ENCODE results near the gene TRIP12. TPM values are rescaled to one million over a fixed set of nuclear protein-coding genes. Genes with fewer than 3 reads are reported as not detected.
"Not testable (repeated sequence)": the region's sequence is repeated elsewhere in the genome, so short reads cannot be mapped to it uniquely, and the experiment has no call there.

TRIP12 gene
- total RNA-seq, 1 donor from 2014 or later: 363 TPM

GRCh38 chr2:229838729-229839128 lies 83.1 kb downstream of the TRIP12 start:
- no peak for DNase-seq (ENCODE audit: low spot score)
- H3K4me1 Mint-ChIP-seq (ENCODE audit: unreplicated experiment): no peaks in the 10 kb centered on the region
- no peaks in the 10 kb centered on the region for H3K9me3 Mint-ChIP-seq (ENCODE audit: unreplicated experiment)
- peaks cover 22% of the 10 kb centered on the region for H3K36me3 Mint-ChIP-seq (ENCODE audit: low read depth, unreplicated experiment)
- H3K27ac Mint-ChIP-seq (ENCODE audit: unreplicated experiment): no peak overlapping the region
- H3K27me3 Mint-ChIP-seq (ENCODE audit: unreplicated experiment): peaks cover 1% of the 10 kb centered on the region
- H3K4me3 Mint-ChIP-seq (ENCODE audit: unreplicated experiment): no peak overlapping the region
- no peak for TF ChIP-seq CTCF (IDR thresholded peaks at IDR 0.05; ENCODE audit: unreplicated experiment)

GRCh38 chr2:229836847-229837246 lies 85.0 kb downstream of the TRIP12 start:
- Mint-ChIP-seq H3K27ac (ENCODE audit: unreplicated experiment) (no peak overlapping the region), H3K4me3 (ENCODE audit: unreplicated experiment) (no peak overlapping the region), H3K36me3 (ENCODE audit: low read depth, unreplicated experiment) (peaks cover 22% of the 10 kb centered on the region), H3K27me3 (ENCODE audit: unreplicated experiment) (peaks cover 1% of the 10 kb centered on the region), H3K4me1 (ENCODE audit: unreplicated experiment) (no peaks in the 10 kb centered on the region), H3K9me3 (ENCODE audit: unreplicated experiment) (no peaks in the 10 kb centered on the region)
- DNase-seq (ENCODE audit: low spot score): no peak
- TF ChIP-seq CTCF (IDR thresholded peaks at IDR 0.05; ENCODE audit: unreplicated experiment): no peak

GRCh38 chr2:229835596-229836283 lies 86.1 kb downstream of the TRIP12 start:
- Mint-ChIP-seq H3K27me3 (ENCODE audit: unreplicated experiment) (peaks cover 1% of the 10 kb centered on the region), H3K36me3 (ENCODE audit: low read depth, unreplicated experiment) (peaks cover 19% of the 10 kb centered on the region), H3K4me3 (ENCODE audit: unreplicated experiment) (no peak overlapping the region), H3K4me1 (ENCODE audit: unreplicated experiment) (peaks cover 2% of the 10 kb centered on the region), H3K27ac (ENCODE audit: unreplicated experiment) (no peak overlapping the region), H3K9me3 (ENCODE audit: unreplicated experiment) (no peaks in the 10 kb centered on the region)
- TF ChIP-seq CTCF (IDR thresholded peaks at IDR 0.05; ENCODE audit: unreplicated experiment): no peak
- DNase-seq (ENCODE audit: low spot score): no peak

GRCh38 chr2:229834368-229834767 lies 87.4 kb downstream of the TRIP12 start:
- H3K9me3 Mint-ChIP-seq (ENCODE audit: unreplicated experiment); DNase-seq (ENCODE audit: low spot score); H3K27ac Mint-ChIP-seq (ENCODE audit: unreplicated experiment); H3K4me3 Mint-ChIP-seq (ENCODE audit: unreplicated experiment); H3K4me1 Mint-ChIP-seq (ENCODE audit: unreplicated experiment); H3K27me3 Mint-ChIP-seq (ENCODE audit: unreplicated experiment): not testable (repeated sequence)
- peaks cover 12% of the 10 kb centered on the region for H3K36me3 Mint-ChIP-seq (ENCODE audit: low read depth, unreplicated experiment)

GRCh38 chr2:229832510-229832898 lies 89.3 kb downstream of the TRIP12 start:
- H3K4me1 Mint-ChIP-seq (ENCODE audit: unreplicated experiment): peaks cover 2% of the 10 kb centered on the region
- H3K36me3 Mint-ChIP-seq (ENCODE audit: low read depth, unreplicated experiment): peaks cover 13% of the 10 kb centered on the region
- no peak for DNase-seq (ENCODE audit: low spot score)
- peaks cover 3% of the 10 kb centered on the region for H3K27me3 Mint-ChIP-seq (ENCODE audit: unreplicated experiment)
- H3K27ac Mint-ChIP-seq (ENCODE audit: unreplicated experiment): no peak overlapping the region
- no peaks in the 10 kb centered on the region for H3K9me3 Mint-ChIP-seq (ENCODE audit: unreplicated experiment)
- H3K4me3 Mint-ChIP-seq (ENCODE audit: unreplicated experiment): no peak overlapping the region
- TF ChIP-seq CTCF (IDR thresholded peaks at IDR 0.05; ENCODE audit: unreplicated experiment): no peak

Measured in endothelial cell (in vitro differentiated cells).